Chondrocyte (in vitro differentiated cells): ENCODE measurements around the gene MAIP1. TPM values are rescaled to one million over a fixed set of nuclear protein-coding genes. Genes with fewer than 3 reads are reported as not detected.

Experiments used
- DNase-seq: peaks from one replicate; pipeline ENCODE4 v3.0.0; 2021; ENCODE audit warnings: mixed read lengths, low spot score
- H3K27ac Mint-ChIP-seq: one replicate; pipeline ENCODE4 v1.8.0; 2021; ENCODE audit warnings: mild to moderate bottlenecking, moderate library complexity, mixed read lengths; ENCODE audit not compliant: unreplicated experiment
- H3K27me3 Mint-ChIP-seq: 2 replicates; pipeline ENCODE4 v1.8.0; 2021; ENCODE audit warnings: low read depth, mixed read lengths
- H3K36me3 Mint-ChIP-seq: 2 replicates; pipeline ENCODE4 v1.8.0; 2021; ENCODE audit warnings: low read depth, mixed read lengths
- H3K4me1 Mint-ChIP-seq: 2 replicates; pipeline ENCODE4 v1.8.0; 2021; ENCODE audit warnings: low read depth, mild to moderate bottlenecking, mixed read lengths
- H3K4me3 Mint-ChIP-seq: one replicate; pipeline ENCODE4 v1.8.0; 2021; ENCODE audit warnings: mild to moderate bottlenecking, moderate library complexity, mixed read lengths; ENCODE audit not compliant: unreplicated experiment
- H3K9me3 Mint-ChIP-seq: 2 replicates; pipeline ENCODE4 v1.8.0; 2021; ENCODE audit warnings: low read depth, mixed read lengths
- total RNA-seq: library from RNA; stranded (reverse); gene quantifications from 3 replicates; pipeline ENCODE4 v1.2.1, GENCODE V29; 2021
- TF ChIP-seq, protein P1 (sequence below): fragments of 200-600 bp; sonication (generic); IDR thresholded peaks from 2 replicates; pipeline ENCODE4 v1.5.0; 2021; ENCODE audit warnings: antibody characterized with exemption, mild to moderate bottlenecking, moderate library complexity

The MAIP1 gene
- total RNA-seq, 1 donor from 2014 or later, result 14.6 TPM

DNA sequence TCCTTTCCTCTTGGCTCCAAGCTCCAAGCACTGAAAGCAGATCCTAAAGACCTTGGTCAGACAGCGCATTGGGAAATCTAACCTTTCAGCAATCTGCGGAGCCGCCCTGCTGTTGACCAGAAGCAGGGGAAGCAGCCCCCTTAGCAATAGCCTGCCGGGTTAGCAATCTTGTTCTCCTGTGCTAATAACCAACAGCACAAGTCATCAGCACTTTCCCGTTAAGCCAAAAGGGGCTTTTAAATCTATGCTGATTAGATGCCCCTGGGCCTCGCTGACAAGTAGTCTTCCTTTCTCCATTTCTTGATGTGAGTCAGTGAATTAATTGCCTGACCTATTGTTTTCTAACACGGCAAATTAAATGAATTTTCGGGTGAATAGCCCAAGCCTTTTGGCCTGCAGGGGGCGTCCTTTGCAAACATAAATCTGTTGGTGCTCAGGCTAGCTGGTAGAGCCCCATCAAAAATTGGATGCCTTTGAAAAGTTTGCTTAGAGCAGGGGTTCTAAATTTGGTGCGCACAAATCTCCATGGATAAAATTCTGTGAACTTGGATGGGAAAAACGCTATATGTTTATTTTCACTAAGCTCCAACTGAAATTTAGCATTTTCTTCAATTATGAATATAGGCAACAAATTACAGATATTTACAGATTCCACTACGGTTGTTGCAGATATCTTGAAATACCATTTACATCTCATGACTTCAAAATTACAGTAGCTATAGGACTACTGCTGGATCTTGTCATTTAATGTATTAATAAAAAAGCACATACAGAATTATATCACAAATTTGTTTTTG lies 24.6 kb downstream of the MAIP1 start:
- DNase-seq, result no peak
- Mint-ChIP-seq H3K36me3 (no peaks in the 10 kb centered on the region), H3K9me3 (peaks cover 7% of the 10 kb centered on the region), H3K27me3 (no peaks in the 10 kb centered on the region), H3K27ac (peak overlapping the region; percentile 87), H3K4me1 (peaks cover 43% of the 10 kb centered on the region), H3K4me3 (peak overlapping the region; percentile 52)
- TF ChIP-seq, protein P1, sequence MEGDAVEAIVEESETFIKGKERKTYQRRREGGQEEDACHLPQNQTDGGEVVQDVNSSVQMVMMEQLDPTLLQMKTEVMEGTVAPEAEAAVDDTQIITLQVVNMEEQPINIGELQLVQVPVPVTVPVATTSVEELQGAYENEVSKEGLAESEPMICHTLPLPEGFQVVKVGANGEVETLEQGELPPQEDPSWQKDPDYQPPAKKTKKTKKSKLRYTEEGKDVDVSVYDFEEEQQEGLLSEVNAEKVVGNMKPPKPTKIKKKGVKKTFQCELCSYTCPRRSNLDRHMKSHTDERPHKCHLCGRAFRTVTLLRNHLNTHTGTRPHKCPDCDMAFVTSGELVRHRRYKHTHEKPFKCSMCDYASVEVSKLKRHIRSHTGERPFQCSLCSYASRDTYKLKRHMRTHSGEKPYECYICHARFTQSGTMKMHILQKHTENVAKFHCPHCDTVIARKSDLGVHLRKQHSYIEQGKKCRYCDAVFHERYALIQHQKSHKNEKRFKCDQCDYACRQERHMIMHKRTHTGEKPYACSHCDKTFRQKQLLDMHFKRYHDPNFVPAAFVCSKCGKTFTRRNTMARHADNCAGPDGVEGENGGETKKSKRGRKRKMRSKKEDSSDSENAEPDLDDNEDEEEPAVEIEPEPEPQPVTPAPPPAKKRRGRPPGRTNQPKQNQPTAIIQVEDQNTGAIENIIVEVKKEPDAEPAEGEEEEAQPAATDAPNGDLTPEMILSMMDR, result peak; percentile 100

DNA sequence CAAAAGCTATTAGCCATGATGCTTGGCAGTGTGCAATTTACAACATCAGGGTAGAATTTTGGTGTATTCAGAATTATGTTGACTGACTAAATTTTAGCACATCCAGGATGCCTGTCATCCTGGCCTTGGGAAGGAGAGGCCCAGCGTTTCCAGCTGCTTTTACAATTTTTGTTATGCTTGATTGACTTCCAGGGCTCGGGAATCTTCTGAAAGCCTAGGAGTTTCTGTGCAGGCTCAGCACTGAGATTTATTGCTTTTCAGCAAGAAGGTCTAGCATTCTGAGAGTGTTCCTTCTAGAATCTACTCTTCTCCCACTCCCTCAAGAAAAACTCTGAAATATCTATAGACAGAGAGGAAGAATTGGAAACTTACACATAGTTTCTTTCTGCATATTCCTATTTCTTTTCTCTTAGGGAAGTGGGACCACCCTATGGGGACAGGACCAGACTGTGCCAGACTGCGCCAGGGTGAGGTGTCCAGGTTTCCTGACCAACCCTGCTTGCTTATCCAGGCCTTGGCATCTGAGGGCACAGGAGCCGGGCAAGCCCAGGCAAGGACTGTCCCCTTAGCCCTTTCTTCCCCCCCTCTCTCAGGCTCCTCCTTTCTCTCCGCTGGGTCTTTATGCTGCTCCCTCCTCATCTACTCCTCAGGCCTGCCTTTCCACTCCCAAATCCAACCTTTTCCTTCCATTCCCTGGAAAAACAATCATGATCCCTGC lies 26.9 kb downstream of the MAIP1 start:
- no peak overlapping the region for H3K4me3 Mint-ChIP-seq
- peak overlapping the region; percentile 67 for H3K27ac Mint-ChIP-seq

DNA sequence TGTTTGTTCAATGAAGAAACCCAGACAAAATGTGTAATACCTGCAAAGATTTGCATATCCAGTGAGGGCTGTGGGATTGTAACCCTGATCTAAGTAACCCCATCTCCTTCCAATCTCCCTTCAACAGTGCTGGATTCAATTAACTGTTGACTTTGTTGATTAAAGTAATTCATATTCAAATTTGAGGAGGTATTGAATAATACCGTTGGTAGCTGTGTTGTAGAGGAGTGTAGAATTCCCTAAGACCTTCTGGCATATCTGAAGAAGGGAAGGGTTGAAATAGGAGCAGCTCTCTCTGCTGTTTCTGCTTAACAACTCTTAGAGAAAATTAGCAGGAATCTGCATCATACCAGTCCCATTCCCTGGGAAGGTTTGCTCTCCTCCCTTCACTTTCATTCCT lies 28.2 kb downstream of the MAIP1 start:
- Mint-ChIP-seq H3K9me3 (no peaks in the 10 kb centered on the region), H3K4me3 (no peak overlapping the region), H3K36me3 (no peaks in the 10 kb centered on the region), H3K27ac (no peak overlapping the region), H3K27me3 (no peaks in the 10 kb centered on the region), H3K4me1 (peaks cover 28% of the 10 kb centered on the region)
- no peak for DNase-seq
- TF ChIP-seq, protein P1, result no peak

More for the DNA sequence above, 26.9 kb downstream of the MAIP1 start:
- TF ChIP-seq, protein P1, result no peak
- Mint-ChIP-seq H3K4me1 (peaks cover 41% of the 10 kb centered on the region), H3K27me3 (no peaks in the 10 kb centered on the region), H3K36me3 (no peaks in the 10 kb centered on the region), H3K9me3 (no peaks in the 10 kb centered on the region)
- DNase-seq, result no peak

DNA sequence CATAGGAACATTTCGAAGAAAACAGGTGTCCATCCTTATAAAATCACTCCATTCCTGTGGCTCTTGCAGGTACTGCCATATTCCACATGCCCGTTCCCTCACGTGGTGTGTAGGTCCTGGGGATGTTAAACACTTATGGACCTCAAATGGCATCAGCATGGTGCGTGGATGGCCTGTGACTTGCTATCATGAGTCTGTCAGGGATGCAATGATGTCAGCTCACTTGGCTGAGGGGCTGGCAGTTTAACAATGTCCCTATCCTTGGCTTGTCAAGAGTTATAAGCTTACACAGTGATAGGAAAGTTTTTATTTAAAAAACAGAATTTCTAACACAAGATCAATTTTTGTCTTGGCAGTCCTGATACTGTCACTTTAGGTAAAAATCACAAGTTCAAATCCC lies 28.8 kb downstream of the MAIP1 start:
- no peak overlapping the region for H3K27ac Mint-ChIP-seq
- H3K9me3 Mint-ChIP-seq, result no peaks in the 10 kb centered on the region
- DNase-seq, result no peak
- TF ChIP-seq, protein P1, result no peak
- H3K4me3 Mint-ChIP-seq, result no peak overlapping the region
- H3K27me3 Mint-ChIP-seq, result no peaks in the 10 kb centered on the region
- H3K4me1 Mint-ChIP-seq, result peaks cover 24% of the 10 kb centered on the region
- no peaks in the 10 kb centered on the region for H3K36me3 Mint-ChIP-seq

DNA sequence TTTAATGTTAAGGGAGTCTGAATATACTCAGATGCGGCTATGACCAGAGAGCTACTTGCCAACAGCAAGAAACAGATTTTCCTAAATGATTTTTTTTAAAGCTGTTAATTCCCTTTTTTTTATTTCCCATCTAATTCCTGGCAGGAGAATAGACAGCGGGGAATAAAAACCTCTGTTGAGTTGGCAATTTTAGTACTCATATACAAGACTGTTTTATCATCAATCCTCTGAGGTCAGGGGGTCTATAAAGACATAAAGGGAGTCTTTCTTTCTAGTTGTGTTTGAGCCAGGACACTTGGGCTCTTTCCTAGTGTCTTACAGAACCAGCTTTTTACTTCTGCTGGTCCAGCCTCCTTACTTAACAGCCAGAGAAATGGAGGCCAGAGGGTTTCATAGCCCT lies 29.4 kb downstream of the MAIP1 start:
- H3K9me3 Mint-ChIP-seq, result no peaks in the 10 kb centered on the region
- TF ChIP-seq, protein P1, result no peak
- no peak overlapping the region for H3K4me3 Mint-ChIP-seq
- no peak for DNase-seq
- H3K27me3 Mint-ChIP-seq, result no peaks in the 10 kb centered on the region
- H3K36me3 Mint-ChIP-seq, result no peaks in the 10 kb centered on the region
- H3K4me1 Mint-ChIP-seq, result peaks cover 21% of the 10 kb centered on the region
- no peak overlapping the region for H3K27ac Mint-ChIP-seq
